Panc1 (cell line): ENCODE results near the gene NPIPA7. TPM values are rescaled to one million over a fixed set of nuclear protein-coding genes. Genes with fewer than 3 reads are reported as not detected.
"Not testable (repeated sequence)": the region's sequence is repeated elsewhere in the genome, so short reads cannot be mapped to it uniquely, and the experiment has no call there.

Experiments used
- ATAC-seq: fragments of 200-7000 bp; cut with Tn5 transposase; 2 replicates; pipeline ENCODE4 v1.9.1; 2020; ENCODE audit warnings: mild to moderate bottlenecking, moderate library complexity
- Bru-seq: library from RNA; stranded (reverse); fragments of 400-500 nt; gene quantifications from one replicate; lab custom pipeline; 2021; lab: Mats Ljungman, UMichigan
- BruChase-seq, 2 experiments: library from RNA; stranded (reverse); fragments of 400-500 nt; gene quantifications; one replicate each; lab custom pipeline; 2021; lab: Mats Ljungman, UMichigan
- BruUV-seq: library from RNA; stranded (reverse); fragments of 400-500 nt; replicated peaks from 2 replicates; lab custom pipeline; 2021; lab: Mats Ljungman, UMichigan
- CTCF ChIA-PET: fragments of 300-600 bp; sonication (Branson Sonifier 250); formaldehyde crosslinking; loops from one replicate; lab custom pipeline; 2022; ENCODE audit warnings: antibody characterized with exemption; lab: Charles Lee
- POLR2A ChIA-PET: fragments of 300-600 bp; sonication (Branson Sonifier 250); formaldehyde crosslinking; loops from one replicate; lab custom pipeline; 2022; ENCODE audit warnings: antibody characterized with exemption; lab: Charles Lee
- DNase-seq: peaks from one replicate; pipeline ENCODE4 v3.0.0-alpha.2; 2010; ENCODE audit warnings: low read depth, low spot score
- H3K27ac ChIP-seq: 2 replicates; pipeline ENCODE4 v1.5.1; 2011; ENCODE audit warnings: mild to moderate bottlenecking, low read length, inconsistent platforms
- H3K27me3 ChIP-seq: fragments of 200-500 bp; sonication (Bioruptor generic); 2 replicates; pipeline ENCODE4 v1.6.0; 2014; ENCODE audit warnings: low read length, inconsistent platforms; ENCODE audit not compliant: control insufficient read depth, insufficient read depth
- H3K36me3 ChIP-seq: fragments of 200-500 bp; sonication (Bioruptor generic); 2 replicates; pipeline ENCODE4 v1.5.1; 2014; ENCODE audit warnings: inconsistent platforms, mild to moderate bottlenecking, low read length, moderate library complexity; ENCODE audit not compliant: control insufficient read depth, insufficient read depth
- H3K4me1 ChIP-seq: 2 replicates; pipeline ENCODE4 v1.5.1; 2011; ENCODE audit warnings: inconsistent platforms, mild to moderate bottlenecking, low read length, moderate library complexity; ENCODE audit not compliant: control insufficient read depth, insufficient read depth
- H3K4me3 ChIP-seq, 2 experiments: 2 replicates each; pipeline ENCODE4 v1.5.1; 2011 to 2012; ENCODE audit warnings: low read depth in 2 of 2, low read length in 2 of 2, mild to moderate bottlenecking in 2 of 2, inconsistent platforms in 1 of 2, moderate library complexity in 1 of 2
- H3K9me3 ChIP-seq: fragments of 200-500 bp; sonication (Bioruptor generic); 2 replicates; pipeline ENCODE4 v1.5.1; 2014; ENCODE audit warnings: low read depth, mild to moderate bottlenecking, inconsistent platforms, low read length, moderate library complexity; ENCODE audit not compliant: control insufficient read depth, insufficient read depth
- in situ Hi-C: cut with HindIII; loops from 2 replicates; pipeline ENCODE4 v1.10.0; 2016; ENCODE audit warnings: low sequenced_read_pairs, low pct_unique_long_range_greater_than_20kb
- intact Hi-C: fragments of 100-400 bp; cut with micrococcal nuclease; formaldehyde crosslinking; loops from one replicate; pipeline ENCODE4 v1.10.0; 2022; ENCODE audit not compliant: unreplicated experiment
- long read RNA-seq: library from polyadenylated mRNA; unstranded; transcript quantifications from one replicate; pipeline ENCODE4 v2.0.0, GENCODE V29; 2021; ENCODE audit not compliant: unreplicated experiment
- polyA plus RNA-seq: library from polyadenylated mRNA; unstranded; fragments of >200 nt; gene quantifications from one replicate; pipeline ENCODE4 v1.2.1, GENCODE V29; 2012; ENCODE audit warnings: missing spikeins; ENCODE audit not compliant: insufficient read length
- total RNA-seq: library from RNA; stranded (reverse); gene quantifications from one replicate; pipeline ENCODE4 v1.2.1, GENCODE V29; 2021; ENCODE audit not compliant: unreplicated experiment

NPIPA7 gene
- 5.6 TPM for total RNA-seq
- 7.2 TPM for polyA plus RNA-seq
- Bru-seq, nascent RNA = percentile 20 among the genes with signal in this experiment
- percentile 20 among the genes with signal in this experiment for BruChase-seq, experiment 1, labeled RNA remaining after a 2-hour chase
- percentile 19 among the genes with signal in this experiment for BruChase-seq, experiment 2, labeled RNA remaining after a 6-hour chase
- long read RNA-seq, partial matches to known transcripts = 4 of 4 reads
- long read RNA-seq, other reads (novel, unspliced or antisense) = 0 of 4 reads

DNA sequence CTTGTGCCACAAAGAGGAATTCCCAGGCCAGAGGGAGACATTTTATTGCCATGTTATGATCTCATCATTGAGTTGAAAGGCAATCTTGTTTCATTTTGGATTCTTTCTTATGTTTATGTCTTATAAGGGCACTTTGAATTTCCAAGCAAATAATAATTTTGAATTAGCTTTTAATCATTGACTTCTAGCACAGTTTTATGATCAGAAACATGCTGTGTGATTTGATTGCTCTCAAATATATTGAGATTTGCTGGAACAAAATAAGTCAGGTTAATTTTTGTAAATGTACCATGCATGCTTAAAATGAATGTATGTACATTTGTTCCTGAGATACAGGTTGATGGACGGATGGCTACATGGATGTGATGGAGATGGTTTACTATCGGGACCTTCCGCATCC lies at the start of gene NPIPA7:
Gene NPIPA7 (plus strand): TSS at position 301 of the 400 bp plus-strand sequence. CDS start 105 bp downstream, outside the sequence.
- H3K9me3 ChIP-seq, H3K4me3 ChIP-seq, BruUV-seq, in situ Hi-C loops, DNase-seq, H3K36me3 ChIP-seq, CTCF ChIA-PET, H3K27ac ChIP-seq, H3K27me3 ChIP-seq, H3K4me1 ChIP-seq, POLR2A ChIA-PET, intact Hi-C loops, ATAC-seq: not testable (repeated sequence)

- CTCF ChIA-PET, DNase-seq, H3K4me3 ChIP-seq, H3K9me3 ChIP-seq, H3K36me3 ChIP-seq, BruUV-seq, H3K27ac ChIP-seq, intact Hi-C loops, in situ Hi-C loops, ATAC-seq, H3K27me3 ChIP-seq, H3K4me1 ChIP-seq, POLR2A ChIA-PET: not testable (repeated sequence)
These were observed 47.5 kb upstream of the NPIPA7 start for GRCh38 chr16:16331466-16331865.

GRCh38 chr16:16357556-16357955 lies 21.4 kb upstream of the NPIPA7 start:
- DNase-seq, H3K4me3 ChIP-seq, POLR2A ChIA-PET, H3K36me3 ChIP-seq, intact Hi-C loops, H3K9me3 ChIP-seq, H3K27ac ChIP-seq, ATAC-seq, H3K4me1 ChIP-seq, BruUV-seq, in situ Hi-C loops, H3K27me3 ChIP-seq, CTCF ChIA-PET: not testable (repeated sequence)

DNA sequence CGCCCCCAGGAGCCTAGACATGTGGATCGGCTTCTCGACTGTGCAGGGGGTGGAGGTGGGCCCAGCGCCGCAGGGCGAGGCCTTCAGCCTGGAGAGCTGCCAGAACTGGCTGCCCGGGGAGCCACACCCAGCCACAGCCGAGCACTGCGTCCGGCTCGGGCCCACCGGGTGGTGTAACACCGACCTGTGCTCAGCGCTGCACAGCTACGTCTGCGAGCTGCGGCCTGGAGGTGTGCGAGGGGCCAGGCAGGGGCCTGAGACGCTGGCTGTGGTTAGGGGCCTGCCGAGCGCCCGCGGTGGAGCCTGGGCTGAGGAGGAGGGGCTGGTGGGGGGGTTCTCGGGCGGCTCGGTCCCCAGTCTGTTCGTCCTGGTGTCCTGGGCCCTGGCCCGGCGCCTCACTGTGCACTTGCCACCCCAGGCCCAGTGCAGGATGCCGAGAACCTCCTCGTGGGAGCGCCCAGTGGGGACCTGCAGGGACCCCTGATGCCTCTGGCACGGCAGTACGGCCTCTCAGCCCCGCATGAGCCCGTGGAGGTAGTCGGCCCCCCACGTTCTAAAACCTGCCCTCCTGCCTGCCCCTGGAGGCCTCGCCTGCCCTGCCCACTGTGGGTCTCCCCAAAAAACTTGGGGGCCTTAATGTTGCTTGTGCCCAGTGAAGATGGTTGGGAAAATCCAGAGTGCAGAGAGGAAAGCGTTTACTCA lies 20.2 kb upstream of the NPIPA7 start:
- POLR2A ChIA-PET, H3K4me3 ChIP-seq, ATAC-seq, in situ Hi-C loops, H3K27me3 ChIP-seq, CTCF ChIA-PET, BruUV-seq, H3K27ac ChIP-seq, H3K36me3 ChIP-seq, H3K4me1 ChIP-seq, H3K9me3 ChIP-seq, intact Hi-C loops, DNase-seq: not testable (repeated sequence)

GRCh38 chr16:16363595-16363994 lies 15.3 kb upstream of the NPIPA7 start:
- POLR2A ChIA-PET, H3K27me3 ChIP-seq, BruUV-seq, DNase-seq, H3K36me3 ChIP-seq, H3K4me3 ChIP-seq, H3K4me1 ChIP-seq, H3K9me3 ChIP-seq, CTCF ChIA-PET, intact Hi-C loops, in situ Hi-C loops, H3K27ac ChIP-seq: not testable (repeated sequence)
- 0 out of 2 replicates have a peak, but pooled peaks have one; percentile 10 for ATAC-seq

DNA sequence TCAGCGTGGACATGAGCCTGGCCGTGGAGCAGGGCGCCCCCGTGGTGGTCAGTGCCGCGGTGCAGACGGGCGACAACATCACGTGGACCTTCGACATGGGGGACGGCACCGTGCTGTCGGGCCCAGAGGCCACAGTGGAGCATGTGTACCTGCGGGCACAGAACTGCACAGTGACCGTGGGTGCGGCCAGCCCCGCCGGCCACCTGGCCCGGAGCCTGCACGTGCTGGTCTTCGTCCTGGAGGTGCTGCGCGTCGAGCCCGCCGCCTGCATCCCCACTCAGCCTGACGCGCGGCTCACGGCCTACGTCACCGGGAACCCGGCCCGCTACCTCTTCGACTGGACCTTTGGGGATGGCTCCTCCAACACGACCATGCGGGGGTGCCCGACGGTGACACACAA lies 14.8 kb upstream of the NPIPA7 start:
- H3K27me3 ChIP-seq, H3K36me3 ChIP-seq, H3K4me1 ChIP-seq, H3K9me3 ChIP-seq, in situ Hi-C loops, CTCF ChIA-PET, H3K27ac ChIP-seq, DNase-seq, POLR2A ChIA-PET, H3K4me3 ChIP-seq, BruUV-seq, intact Hi-C loops: not testable (repeated sequence)
- 0 out of 2 replicates have a peak, but pooled peaks have one; percentile 9 for ATAC-seq

DNA sequence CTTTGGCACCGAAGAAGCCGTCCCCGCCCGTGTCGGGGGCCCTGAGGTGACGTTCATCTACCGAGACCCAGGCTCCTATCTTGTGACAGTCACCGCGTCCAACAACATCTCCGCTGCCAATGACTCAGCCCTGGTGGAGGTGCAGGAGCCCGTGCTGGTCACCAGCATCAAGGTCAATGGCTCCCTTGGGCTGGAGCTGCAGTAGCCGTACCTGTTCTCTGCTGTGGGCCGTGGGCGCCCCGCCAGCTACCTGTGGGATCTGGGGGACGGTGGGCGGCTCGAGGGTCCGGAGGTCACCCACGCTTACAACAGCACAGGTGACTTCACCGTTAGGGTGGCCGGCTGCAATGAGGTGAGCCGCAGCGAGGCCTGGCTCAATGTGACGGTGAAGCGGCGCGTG lies 14.2 kb upstream of the NPIPA7 start:
- H3K27me3 ChIP-seq, H3K4me3 ChIP-seq, in situ Hi-C loops, H3K36me3 ChIP-seq, H3K27ac ChIP-seq, POLR2A ChIA-PET, CTCF ChIA-PET, DNase-seq, H3K4me1 ChIP-seq, BruUV-seq, H3K9me3 ChIP-seq, intact Hi-C loops: not testable (repeated sequence)
- 0 out of 2 replicates have a peak, but pooled peaks have one; percentile 17 for ATAC-seq
